Vagina (tissue), 2 donors: ENCODE measurements around the gene TRIM66. TPM values are rescaled to one million over a fixed set of nuclear protein-coding genes. Genes with fewer than 3 reads are reported as not detected.

Experiments
- DNase-seq, 2 donors: peaks; one replicate each; pipeline ENCODE4 v3.0.0-alpha.2; 2017; ENCODE audit errors: extremely low spot score in 2 of 2
- H3K27ac ChIP-seq: fragments of 200-600 bp; sonication (generic); one replicate; pipeline ENCODE4 v1.5.1; 2019
- H3K27me3 ChIP-seq: fragments of 200-600 bp; sonication (generic); one replicate; pipeline ENCODE4 v1.5.1; 2019
- H3K36me3 ChIP-seq, 2 donors: fragments of 200-600 bp; sonication (generic); one replicate each; pipeline ENCODE4 v1.5.1; 2017 to 2019
- H3K4me1 ChIP-seq: fragments of 200-600 bp; sonication (generic); one replicate; pipeline ENCODE4 v1.5.1; 2019
- H3K4me3 ChIP-seq, 2 donors: fragments of 200-600 bp; sonication (generic); 1 replicate in 1 of 2; 2 replicates in 1 of 2; pipeline ENCODE4 v1.5.1; 2016 to 2019
- H3K9me3 ChIP-seq: fragments of 200-600 bp; sonication (generic); one replicate; pipeline ENCODE4 v1.5.1; 2019
- CTCF ChIP-seq, 3 experiments: fragments of 450-650 bp in 2 of 3; fragments of 200-600 bp in 1 of 3; sonication (generic) in 1 of 3; IDR thresholded peaks; one replicate each; pipeline ENCODE4 v1.5.1; 2017 to 2019; ENCODE audit warnings: antibody characterized with exemption in 3 of 3, mild to moderate bottlenecking in 2 of 3, moderate library complexity in 2 of 3
- POLR2A ChIP-seq, 2 donors: fragments of 450-650 bp; IDR thresholded peaks; one replicate each; pipeline ENCODE4 v1.6.1; 2017; ENCODE audit warnings: antibody characterized with exemption in 2 of 2, mild to moderate bottlenecking in 2 of 2, moderate library complexity in 2 of 2
- POLR2AphosphoS5 ChIP-seq, 2 donors: sonication (generic); formaldehyde crosslinking; IDR thresholded peaks; one replicate each; pipeline ENCODE4 v1.9.0; 2017; ENCODE audit warnings: antibody characterized with exemption in 2 of 2, mild to moderate bottlenecking in 2 of 2, low read depth in 1 of 2; ENCODE audit not compliant: insufficient read depth in 1 of 2
- intact Hi-C: fragments of 100-400 bp; cut with DNase I; formaldehyde crosslinking; loops from one replicate; pipeline ENCODE4 v1.15.1; 2023
- total RNA-seq: library from RNA; depleted of rRNA; stranded (reverse); fragments of >200 nt; gene quantifications from one replicate; pipeline ENCODE4 v1.2.3, GENCODE V29; 2016

The TRIM66 gene
- total RNA-seq, 1 donor from 2014 or later = 12.8 TPM

- no peaks in the 10 kb centered on the region for H3K9me3 ChIP-seq
- no peak overlapping the region for H3K4me3 ChIP-seq
- TF ChIP-seq POLR2A (IDR thresholded peaks at IDR 0.05) (no peak), CTCF (IDR thresholded peaks at IDR 0.05) (no peak), POLR2AphosphoS5 (IDR thresholded peaks at IDR 0.05; ENCODE audit: insufficient read depth in 1 of 2, low read depth in 1 of 2) (no peak)
- peaks cover 46% of the 10 kb centered on the region for H3K4me1 ChIP-seq
- no peak for DNase-seq
- intact Hi-C loops = no loop called here
- H3K27ac ChIP-seq = peak overlapping the region; percentile 30
- peaks cover 0 to 16% of the 10 kb centered on the region in 2 donors for H3K36me3 ChIP-seq
- no peaks in the 10 kb centered on the region for H3K27me3 ChIP-seq
Measured at GRCh38 chr11:8729837-8730696, 47.6 kb upstream of the TRIM66 start.

- no peak for TF ChIP-seq POLR2A (IDR thresholded peaks at IDR 0.05)
- TF ChIP-seq CTCF (IDR thresholded peaks at IDR 0.05) = no peak
- no peak for TF ChIP-seq POLR2AphosphoS5 (IDR thresholded peaks at IDR 0.05; ENCODE audit: insufficient read depth in 1 of 2, low read depth in 1 of 2)
- Histone ChIP-seq H3K4me1 (peaks cover 46% of the 10 kb centered on the region), H3K27ac (peak overlapping the region; percentile 1), H3K4me3 (no peak overlapping the region), H3K27me3 (no peaks in the 10 kb centered on the region), H3K9me3 (no peaks in the 10 kb centered on the region), H3K36me3 (peaks cover 0 to 16% of the 10 kb centered on the region in 2 donors)
- intact Hi-C loops = no loop called here
- no peak for DNase-seq
Measured at GRCh38 chr11:8729067-8729466, 46.6 kb upstream of the TRIM66 start.

- no peak for DNase-seq
- H3K4me3 ChIP-seq = no peak overlapping the region
- no peaks in the 10 kb centered on the region for H3K27me3 ChIP-seq
- H3K9me3 ChIP-seq = no peaks in the 10 kb centered on the region
- H3K4me1 ChIP-seq = peaks cover 43% of the 10 kb centered on the region
- H3K27ac ChIP-seq = peak overlapping the region; percentile 1
- intact Hi-C loops = no loop called here
- TF ChIP-seq POLR2AphosphoS5 (IDR thresholded peaks at IDR 0.05; ENCODE audit: insufficient read depth in 1 of 2, low read depth in 1 of 2) = no peak
- TF ChIP-seq POLR2A (IDR thresholded peaks at IDR 0.05) = no peak
- no peak for TF ChIP-seq CTCF (IDR thresholded peaks at IDR 0.05)
- H3K36me3 ChIP-seq = peaks cover 0 to 16% of the 10 kb centered on the region in 2 donors
Measured at GRCh38 chr11:8728563-8728962, 46.1 kb upstream of the TRIM66 start.

GRCh38 chr11:8726395-8726794 lies 43.9 kb upstream of the TRIM66 start:
- Histone ChIP-seq H3K36me3 (peaks cover 0 to 16% of the 10 kb centered on the region in 2 donors), H3K4me1 (peaks cover 39% of the 10 kb centered on the region), H3K27me3 (no peaks in the 10 kb centered on the region), H3K9me3 (no peaks in the 10 kb centered on the region), H3K27ac (peak overlapping the region; percentile 36), H3K4me3 (no peak overlapping the region)
- no peak for DNase-seq
- intact Hi-C loops = no loop called here
- no peak for TF ChIP-seq CTCF (IDR thresholded peaks at IDR 0.05)
- no peak for TF ChIP-seq POLR2AphosphoS5 (IDR thresholded peaks at IDR 0.05; ENCODE audit: insufficient read depth in 1 of 2, low read depth in 1 of 2)
- TF ChIP-seq POLR2A (IDR thresholded peaks at IDR 0.05) = no peak

GRCh38 chr11:8724682-8725081 lies 42.2 kb upstream of the TRIM66 start:
- Histone ChIP-seq H3K27me3 (no peaks in the 10 kb centered on the region), H3K9me3 (no peaks in the 10 kb centered on the region), H3K36me3 (peaks cover 0 to 3% of the 10 kb centered on the region in 2 donors), H3K4me3 (no peak overlapping the region), H3K4me1 (peaks cover 55% of the 10 kb centered on the region), H3K27ac (peak overlapping the region; percentile 2)
- no peak for DNase-seq
- TF ChIP-seq CTCF (IDR thresholded peaks at IDR 0.05) (no peak), POLR2AphosphoS5 (IDR thresholded peaks at IDR 0.05; ENCODE audit: insufficient read depth in 1 of 2, low read depth in 1 of 2) (no peak), POLR2A (IDR thresholded peaks at IDR 0.05) (no peak)
- intact Hi-C loops = no loop called here
